ENCODE data around the gene ZMYM3.

Gene ZMYM3

DNA sequence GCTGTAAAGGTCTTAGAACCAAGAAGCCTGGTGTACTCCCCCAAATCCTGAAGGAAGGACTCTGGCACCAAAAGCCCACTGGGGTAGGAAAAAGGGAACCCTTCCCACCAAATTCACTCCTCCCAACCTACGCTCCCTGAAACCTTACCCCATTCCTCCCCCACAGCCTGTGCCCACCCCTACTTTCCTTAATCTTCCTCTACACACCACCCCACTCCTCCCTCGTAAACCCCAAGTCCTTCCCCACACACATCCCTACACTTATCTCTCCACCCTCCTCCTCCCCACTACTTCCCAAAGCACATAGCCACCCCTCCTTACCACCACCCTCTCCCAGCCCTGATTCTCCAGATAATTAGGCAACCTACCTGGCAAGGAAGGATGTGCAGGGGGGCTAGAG is 1.7 kb downstream of the ZMYM3 start:
- DNase-seq: no peak

GRCh38 chrX:71251466-71251973 is 2.4 kb downstream of the ZMYM3 start:
- no peak for DNase-seq

- DNase-seq: no peak
Observed at GRCh38 chrX:71250841-71251240, 3.1 kb downstream of the ZMYM3 start.

DNA sequence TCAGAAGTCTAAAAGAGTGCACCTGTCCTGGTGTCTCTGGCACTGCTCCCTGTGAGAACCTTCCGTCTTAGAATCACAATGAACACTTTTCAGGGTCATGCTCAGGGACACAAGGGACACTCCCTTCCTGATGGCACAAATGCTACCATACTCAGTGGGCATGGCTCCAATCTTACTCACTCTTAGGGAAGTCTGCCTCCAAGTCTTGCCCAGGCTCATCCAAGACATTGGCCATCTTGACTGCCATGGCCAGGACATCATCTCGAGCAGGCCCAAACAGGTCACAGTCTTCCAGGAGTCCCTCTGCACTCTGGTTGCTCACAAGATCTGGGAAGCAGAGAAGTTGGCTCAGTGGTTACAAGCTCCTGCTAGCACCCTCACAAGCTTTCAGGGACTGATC is 8.8 kb downstream of the ZMYM3 start:
- DNase-seq: no peak

DNA sequence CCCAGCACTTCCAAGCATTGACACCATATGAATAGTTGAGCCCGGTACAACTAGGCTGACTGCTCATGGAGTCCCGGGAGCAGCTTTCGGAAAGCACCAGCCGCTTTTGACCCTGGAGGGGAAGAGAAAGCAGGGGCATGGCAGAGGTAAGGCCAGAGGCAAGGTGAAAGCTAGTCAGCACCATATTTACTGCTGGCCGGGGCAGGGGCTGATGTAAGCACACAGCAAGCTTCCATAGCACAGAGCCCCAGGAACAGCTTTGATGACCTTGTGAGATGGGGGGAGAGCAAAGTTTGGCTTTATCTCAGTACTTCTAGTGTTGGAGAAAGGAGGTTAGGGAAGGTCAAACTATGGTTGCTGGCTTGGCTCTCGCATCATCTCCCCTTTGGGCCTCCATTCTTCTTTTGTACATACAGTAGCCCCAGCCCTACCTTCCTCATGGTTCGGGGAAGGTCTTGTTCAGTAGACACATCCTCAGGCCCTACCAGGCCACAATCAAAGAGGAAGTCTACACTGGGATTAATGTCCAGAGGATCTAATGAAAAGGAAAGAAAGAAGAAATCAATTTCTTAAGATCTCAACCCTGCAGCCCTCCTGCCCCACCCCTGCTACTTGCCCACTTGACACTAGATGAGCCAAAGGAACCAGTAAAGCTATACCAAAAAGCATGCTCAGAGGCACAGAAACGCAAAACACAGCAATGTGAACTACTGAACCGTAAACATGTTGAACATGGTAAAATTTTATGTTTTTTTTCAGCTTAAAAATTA is 9.4 kb downstream of the ZMYM3 start:
- no peak for DNase-seq

DNA sequence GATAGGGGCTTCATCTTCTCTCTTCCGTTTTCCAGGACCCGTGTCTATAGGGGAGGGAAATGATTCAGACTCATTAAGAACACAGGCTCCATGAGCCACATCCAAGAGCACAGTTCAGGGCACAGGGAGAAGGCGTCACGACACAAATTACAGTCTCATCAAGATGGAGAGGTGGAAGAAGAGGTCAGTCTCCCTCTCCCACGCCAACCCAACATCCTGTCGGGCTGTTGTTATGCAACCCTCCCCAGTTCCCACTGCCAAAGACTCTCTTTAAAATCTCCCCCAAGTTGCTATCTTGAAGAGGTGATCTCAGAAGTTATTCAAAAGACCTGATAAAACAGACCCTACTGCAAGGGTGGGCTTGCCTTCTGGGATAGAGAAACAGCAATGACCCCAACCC is 12.6 kb downstream of the ZMYM3 start:
- DNase-seq: no peak

DNA sequence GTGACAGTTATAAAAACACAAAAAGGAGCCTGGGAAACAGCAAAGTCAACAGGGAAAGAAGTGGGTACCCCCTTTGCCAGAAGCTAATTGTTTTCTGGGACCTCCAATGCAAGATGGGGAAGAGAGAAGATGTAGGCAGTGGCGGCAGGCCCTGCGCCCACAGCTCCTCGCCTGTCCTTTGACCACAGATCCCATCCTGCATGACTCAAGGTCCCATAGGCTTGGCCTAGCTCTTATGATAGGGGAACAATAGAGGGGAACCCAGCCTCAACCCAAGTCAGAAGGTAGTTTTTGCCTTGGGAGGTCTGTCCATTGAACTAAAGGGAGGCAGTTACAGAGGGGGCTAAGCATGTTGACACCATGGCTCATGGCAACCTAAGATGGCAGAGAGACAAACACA is 14.2 kb downstream of the ZMYM3 start:
- no peak for DNase-seq

DNA sequence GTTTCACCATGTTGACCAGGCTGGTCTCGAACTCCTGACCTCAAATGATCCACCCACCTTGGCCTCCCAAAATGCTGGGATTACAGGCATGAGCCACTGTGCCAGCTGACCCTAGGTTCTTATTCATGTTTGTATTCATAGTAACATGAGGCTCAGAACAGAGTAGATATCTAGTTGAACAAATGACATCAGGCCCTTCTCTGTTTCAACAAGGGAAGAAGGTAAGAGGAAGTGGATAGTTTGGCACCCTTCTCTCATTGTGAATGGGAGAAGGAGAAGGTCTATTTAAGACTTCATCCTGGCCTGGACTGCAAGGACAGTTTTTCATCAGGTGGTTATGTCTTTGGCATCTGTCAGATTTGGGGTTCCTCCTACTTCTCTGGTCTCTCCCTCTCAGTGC is 17.1 kb downstream of the ZMYM3 start:
- no peak for DNase-seq

DNA sequence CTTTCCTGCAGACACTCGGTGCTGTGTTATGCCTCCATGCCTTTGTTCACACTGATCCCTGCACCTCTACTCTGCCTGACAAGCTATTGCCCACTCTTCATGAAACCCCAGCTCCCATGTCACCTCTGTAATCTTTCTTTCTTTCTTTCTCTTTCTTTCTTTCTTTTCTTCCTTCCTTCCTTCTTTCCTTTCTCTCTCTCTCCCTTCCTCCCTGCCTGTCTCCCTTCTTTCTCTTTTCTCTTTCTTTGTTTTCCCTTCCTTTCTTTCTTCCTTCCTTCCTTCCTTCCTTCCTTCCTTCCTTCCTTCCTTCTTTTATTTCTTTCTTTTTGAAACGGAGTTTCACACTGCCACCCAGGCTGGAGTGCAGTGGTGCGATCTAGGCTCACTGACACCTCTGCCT is 18.5 kb downstream of the ZMYM3 start:
- DNase-seq: no peak

GRCh38 chrX:71228063-71228642 is 25.8 kb downstream of the ZMYM3 start:
- DNase-seq: no peak

DNA sequence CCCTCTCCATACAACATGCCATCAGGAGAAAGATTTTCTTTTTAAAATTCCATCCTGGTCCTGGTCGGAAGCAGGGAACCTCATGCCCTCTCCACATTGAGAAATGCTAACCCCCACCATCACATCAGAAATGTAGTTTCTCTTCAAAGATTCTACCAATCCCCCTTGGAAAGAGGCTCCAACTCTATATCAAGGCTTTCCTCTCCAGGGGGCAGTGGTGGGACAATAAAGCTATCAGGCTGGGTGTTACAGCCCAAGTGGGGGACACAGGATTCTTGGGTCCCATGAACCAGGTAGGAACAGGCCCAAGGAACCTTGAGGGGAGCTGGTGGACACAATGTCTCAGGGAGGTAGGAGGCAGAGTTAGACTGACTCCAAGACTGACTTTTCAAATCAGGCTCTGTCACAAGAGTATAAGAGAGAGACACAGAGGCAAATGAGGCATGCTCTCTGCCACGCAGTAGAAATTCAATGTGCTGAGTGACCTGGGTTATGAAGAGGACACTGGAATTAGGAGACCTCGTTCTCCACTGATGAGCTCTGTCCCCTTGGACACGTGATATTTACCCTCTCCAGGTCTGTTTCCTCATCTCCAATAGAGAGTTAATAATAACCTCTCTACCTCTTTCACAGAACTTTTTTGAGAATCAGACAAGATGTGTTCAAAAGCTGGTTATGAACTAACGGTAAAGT is 26.4 kb downstream of the ZMYM3 start:
- DNase-seq: no peak

GRCh38 chrX:71225676-71226075 is 28.3 kb downstream of the ZMYM3 start:
- no peak for DNase-seq

DNA sequence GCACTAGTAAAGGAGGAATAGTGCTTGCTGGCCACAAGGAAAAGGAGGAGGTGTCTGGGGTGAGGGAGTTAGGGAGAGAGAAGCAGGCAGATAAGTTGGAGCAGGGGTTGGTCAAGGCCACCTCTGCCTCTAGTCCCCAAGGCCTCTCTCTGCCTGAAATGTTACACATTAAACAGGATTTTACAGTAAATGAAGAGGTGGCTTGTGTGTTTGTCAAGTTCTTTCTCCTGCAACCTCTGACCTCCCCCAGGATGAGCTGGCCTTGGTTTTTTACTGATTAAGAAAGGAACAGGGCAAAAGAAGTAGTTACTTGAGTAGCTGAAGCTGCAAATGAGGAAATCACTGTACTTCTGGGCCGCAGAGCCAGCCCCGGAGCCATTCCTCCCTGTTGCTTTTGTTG is 28.9 kb downstream of the ZMYM3 start:
- DNase-seq: no peak

GRCh38 chrX:71224098-71224708 is 29.7 kb downstream of the ZMYM3 start:
- DNase-seq: no peak

DNA sequence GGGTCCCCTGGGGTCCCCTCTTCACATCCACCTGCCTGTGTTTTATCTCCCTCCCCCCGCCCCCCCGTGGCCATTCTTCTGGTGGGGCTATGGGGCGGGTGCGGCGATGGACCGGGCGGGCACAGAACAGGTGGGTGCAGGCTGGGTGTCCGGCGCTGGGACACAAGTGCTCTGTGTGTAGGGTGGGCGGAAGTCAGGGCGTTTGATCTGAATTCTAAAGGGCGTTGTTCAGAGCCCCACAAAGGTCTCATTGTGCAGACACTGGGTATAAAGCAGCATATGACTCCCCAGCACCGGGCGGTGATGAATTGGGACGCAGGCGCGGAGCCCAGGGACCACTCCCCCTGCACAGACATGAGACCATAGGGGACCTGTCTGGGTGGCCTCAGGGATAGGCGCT is 31.0 kb downstream of the ZMYM3 start, which contains the start of gene GJB1:
GJB1 (plus strand) TSS at position 296 of the 400 bp plus-strand sequence. CDS start 484 bp downstream, outside the sequence.
- DNase-seq: no peak

DNA sequence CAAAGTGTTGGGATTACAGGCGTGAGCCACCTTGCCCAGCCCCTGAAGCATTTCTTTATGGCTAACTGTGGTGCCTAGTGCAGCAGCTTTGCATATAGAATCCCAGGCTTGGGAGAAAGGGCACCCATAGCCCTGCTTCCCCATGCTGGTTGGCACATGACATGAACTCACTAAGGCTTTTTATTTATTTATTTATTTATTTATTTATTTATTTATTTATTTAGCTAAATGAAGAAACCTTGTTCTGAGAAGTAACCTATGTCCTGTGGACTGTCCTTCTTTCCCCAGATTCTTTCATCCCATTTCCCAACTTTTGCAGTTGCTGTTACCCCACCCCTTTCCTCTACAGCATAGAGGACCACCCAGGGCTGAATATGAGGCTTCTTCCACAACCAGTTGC is 32.8 kb downstream of the ZMYM3 start:
- no peak for DNase-seq

DNA sequence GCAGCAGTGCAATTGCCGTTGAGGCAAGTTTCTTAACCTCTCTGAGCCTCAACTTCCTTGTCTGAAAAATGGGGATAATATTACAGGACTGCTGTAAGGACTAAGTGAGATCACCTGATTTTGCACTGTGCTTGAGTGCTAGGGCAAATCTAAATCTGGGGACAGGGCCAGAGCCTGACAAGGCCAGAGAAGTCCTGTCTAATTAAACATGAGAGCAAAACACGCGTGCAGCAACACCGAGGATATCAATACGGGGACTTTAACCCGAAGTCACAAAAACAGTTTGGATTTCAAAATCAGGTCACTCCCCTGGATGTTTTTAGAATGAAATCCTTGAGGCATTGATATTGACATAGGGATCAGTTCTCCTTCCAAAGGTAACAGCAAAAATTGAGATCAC is 36.6 kb downstream of the ZMYM3 start:
- no peak for DNase-seq

GRCh38 chrX:71216485-71216884 is 37.5 kb downstream of the ZMYM3 start:
- peak; percentile 21 to 59 for DNase-seq

- DNase-seq: no peak
Observed at GRCh38 chrX:71215338-71215912, 38.5 kb downstream of the ZMYM3 start.

DNA sequence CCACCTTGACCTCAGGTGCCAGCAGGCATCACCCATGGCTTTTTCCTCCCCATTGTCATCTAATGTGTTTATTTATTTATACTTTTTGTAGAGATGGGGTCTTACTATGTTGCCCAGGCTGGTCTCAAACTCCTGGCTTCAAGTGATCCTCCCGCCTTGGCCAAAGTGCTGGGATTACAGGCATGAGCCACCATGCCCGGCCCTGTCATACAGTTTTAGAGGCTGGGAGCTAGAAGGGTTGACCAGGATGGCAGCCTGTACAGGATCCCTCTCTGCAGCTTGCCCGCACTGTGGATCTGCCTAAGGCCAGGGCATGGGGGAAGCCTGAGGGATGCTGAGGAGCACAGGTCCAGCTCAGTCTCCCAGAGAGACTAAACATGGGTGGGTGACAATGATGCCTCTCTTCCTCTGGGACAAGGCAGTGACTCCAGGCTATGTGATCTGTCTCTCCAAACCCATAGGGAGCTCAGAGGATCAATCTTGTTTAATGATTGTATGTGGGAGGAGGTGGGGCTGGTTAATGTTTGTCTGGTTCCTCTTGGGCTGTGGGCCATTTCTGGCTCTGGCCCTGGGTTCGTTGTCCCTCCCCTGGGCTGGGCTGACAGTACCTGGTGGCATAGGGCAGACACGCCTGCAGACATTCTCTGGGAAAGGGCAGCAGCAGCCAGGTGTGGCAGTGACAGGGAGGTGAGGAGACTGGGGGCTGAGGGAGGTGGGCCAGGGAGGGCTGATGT is 39.2 kb downstream of the ZMYM3 start:
- DNase-seq: no peak

- DNase-seq: no peak
Observed at GRCh38 chrX:71214152-71214551, 39.8 kb downstream of the ZMYM3 start.

GRCh38 chrX:71212536-71212935 is 41.4 kb downstream of the ZMYM3 start:
- DNase-seq: no peak

Data from SHP77 (cell line).